Stimulated activated memory B cell treated with anti-CD40 and anti-IgM and Interleukin-4, amounts not matched to agents 10 μg/mL and 1 μg/mL and 100 μg/mL, for 72 hours (primary cell): ENCODE data around the gene RPL36A.

Experiments used
- ATAC-seq: fragments of 150-1000 bp; cut with Tn5 transposase; 2 replicates; pipeline ENCODE4 v1.10.0; 2021
- H3K27ac Mint-ChIP-seq: one replicate; pipeline ENCODE4 v1.8.0; 2022; ENCODE audit warnings: mild to moderate bottlenecking, mixed read lengths
- H3K27me3 Mint-ChIP-seq: one replicate; pipeline ENCODE4 v1.8.0; 2022; ENCODE audit warnings: mixed read lengths
- H3K36me3 Mint-ChIP-seq: one replicate; pipeline ENCODE4 v1.8.0; 2022; ENCODE audit warnings: mixed read lengths
- H3K4me1 Mint-ChIP-seq: one replicate; pipeline ENCODE4 v1.8.0; 2022; ENCODE audit warnings: mixed read lengths
- H3K4me3 Mint-ChIP-seq: one replicate; pipeline ENCODE4 v1.8.0; 2022; ENCODE audit warnings: mild to moderate bottlenecking, moderate library complexity, mixed read lengths
- H3K9me3 Mint-ChIP-seq: one replicate; pipeline ENCODE4 v1.8.0; 2022; ENCODE audit warnings: mixed read lengths

RPL36A gene

GRCh38 chrX:101408532-101408841 lies 17.7 kb downstream of the RPL36A start:
- peak overlapping the region; percentile 94 for H3K27ac Mint-ChIP-seq
- H3K4me3 Mint-ChIP-seq: peak overlapping the region; percentile 95
- peaks cover 34% of the 10 kb centered on the region for H3K4me1 Mint-ChIP-seq
- no peak for ATAC-seq
- no peaks in the 10 kb centered on the region for H3K27me3 Mint-ChIP-seq
- no peaks in the 10 kb centered on the region for H3K9me3 Mint-ChIP-seq
- H3K36me3 Mint-ChIP-seq: peaks cover 16% of the 10 kb centered on the region

DNA sequence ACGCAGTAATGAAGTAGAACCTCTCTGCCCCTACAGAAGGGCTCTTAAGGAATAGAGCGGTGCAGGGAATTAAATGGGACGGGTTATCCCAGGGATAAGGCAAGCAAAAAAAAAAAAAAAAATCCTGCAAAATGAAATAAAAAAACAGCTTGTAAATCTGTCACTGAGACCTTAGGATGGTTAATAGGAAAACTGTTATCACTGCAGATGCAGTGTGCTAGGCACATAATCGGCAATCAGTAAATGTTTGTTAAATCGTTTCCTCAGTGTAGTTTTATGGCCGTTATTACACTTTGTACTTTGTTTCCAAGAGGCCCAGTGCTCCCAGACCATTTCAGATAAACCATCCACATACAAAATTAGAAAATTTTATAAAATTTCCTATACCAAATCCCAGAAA lies 18.2 kb downstream of the RPL36A start:
- Mint-ChIP-seq H3K36me3 (peaks cover 16% of the 10 kb centered on the region), H3K4me1 (peaks cover 34% of the 10 kb centered on the region), H3K27ac (peak overlapping the region; percentile 94), H3K4me3 (peak overlapping the region; percentile 95), H3K27me3 (no peaks in the 10 kb centered on the region), H3K9me3 (no peaks in the 10 kb centered on the region)
- ATAC-seq: no peak

DNA sequence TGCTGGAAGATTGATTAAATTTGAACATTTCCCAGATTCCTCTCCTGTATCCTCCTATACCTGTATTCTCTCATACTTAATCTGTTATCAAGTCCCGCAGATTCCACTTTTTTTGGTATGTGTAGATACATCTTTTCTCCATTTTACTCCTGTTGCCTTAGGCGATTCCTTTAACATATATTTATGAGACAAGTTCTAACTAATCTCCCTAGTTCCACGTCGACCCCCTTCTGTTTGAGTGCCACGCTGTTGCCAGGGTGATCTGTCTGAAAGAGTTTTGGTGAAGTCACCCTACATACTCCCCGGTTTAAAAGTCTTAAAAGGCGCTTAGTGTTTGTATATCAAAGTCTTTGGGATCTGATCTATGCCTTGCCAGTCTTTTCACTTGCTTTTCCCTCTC lies 19.6 kb downstream of the RPL36A start:
- ATAC-seq: no peak
- no peaks in the 10 kb centered on the region for H3K9me3 Mint-ChIP-seq
- H3K27me3 Mint-ChIP-seq: no peaks in the 10 kb centered on the region
- peak overlapping the region; percentile 44 for H3K4me3 Mint-ChIP-seq
- H3K4me1 Mint-ChIP-seq: peaks cover 42% of the 10 kb centered on the region
- peak overlapping the region; percentile 67 for H3K27ac Mint-ChIP-seq
- H3K36me3 Mint-ChIP-seq: peaks cover 16% of the 10 kb centered on the region

GRCh38 chrX:101411984-101412383 lies 21.2 kb downstream of the RPL36A start:
- Mint-ChIP-seq H3K27ac (peak overlapping the region; percentile 83), H3K36me3 (peaks cover 16% of the 10 kb centered on the region), H3K27me3 (no peaks in the 10 kb centered on the region), H3K4me1 (peaks cover 42% of the 10 kb centered on the region), H3K9me3 (no peaks in the 10 kb centered on the region), H3K4me3 (peak overlapping the region; percentile 34)
- ATAC-seq: no peak

- peaks cover 51% of the 10 kb centered on the region for H3K4me1 Mint-ChIP-seq
- H3K4me3 Mint-ChIP-seq: peak overlapping the region; percentile 41
These were observed 24.7 kb downstream of the RPL36A start for GRCh38 chrX:101415180-101416145.

DNA sequence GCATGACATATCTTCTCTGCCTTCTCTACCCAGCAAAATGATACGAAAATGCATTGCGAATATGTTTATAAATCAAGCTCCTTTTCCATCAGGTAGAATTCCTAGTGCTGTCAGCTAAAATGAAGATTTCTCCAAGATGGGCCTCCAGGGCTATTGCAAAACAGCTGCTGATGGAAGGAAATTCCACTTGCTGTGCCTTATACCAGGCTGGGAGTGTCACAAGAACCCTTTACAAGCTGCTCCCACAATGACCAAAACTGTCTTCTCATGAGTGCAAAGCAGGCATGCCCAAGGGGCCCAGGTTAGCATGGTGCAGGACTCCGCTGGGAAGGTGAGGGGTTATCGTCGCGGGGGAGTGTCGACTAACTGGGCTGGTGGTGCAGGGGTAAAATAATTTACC lies 25.9 kb downstream of the RPL36A start:
- Mint-ChIP-seq H3K4me1 (peaks cover 46% of the 10 kb centered on the region), H3K36me3 (peaks cover 26% of the 10 kb centered on the region), H3K9me3 (no peaks in the 10 kb centered on the region), H3K27me3 (no peaks in the 10 kb centered on the region), H3K4me3 (no peak overlapping the region), H3K27ac (no peak overlapping the region)
- ATAC-seq: no peak

More at GRCh38 chrX:101415180-101416145, 24.7 kb downstream of the RPL36A start:
- peak; percentile 73 for ATAC-seq
- peaks cover 19% of the 10 kb centered on the region for H3K36me3 Mint-ChIP-seq
- no peaks in the 10 kb centered on the region for H3K9me3 Mint-ChIP-seq
- H3K27ac Mint-ChIP-seq: peak overlapping the region; percentile 82
- H3K27me3 Mint-ChIP-seq: no peaks in the 10 kb centered on the region

- no peak for ATAC-seq
- Mint-ChIP-seq H3K4me3 (peak overlapping the region; percentile 99), H3K27ac (peak overlapping the region; percentile 100), H3K27me3 (no peaks in the 10 kb centered on the region), H3K36me3 (peaks cover 21% of the 10 kb centered on the region), H3K9me3 (no peaks in the 10 kb centered on the region), H3K4me1 (peaks cover 41% of the 10 kb centered on the region)
These were observed 26.4 kb downstream of the RPL36A start for GRCh38 chrX:101417190-101417589.

- H3K4me3 Mint-ChIP-seq: peak overlapping the region; percentile 99
- ATAC-seq: peak; percentile 74
- peak overlapping the region; percentile 100 for H3K27ac Mint-ChIP-seq
- H3K9me3 Mint-ChIP-seq: no peaks in the 10 kb centered on the region
- H3K36me3 Mint-ChIP-seq: peaks cover 11% of the 10 kb centered on the region
- peaks cover 31% of the 10 kb centered on the region for H3K4me1 Mint-ChIP-seq
- H3K27me3 Mint-ChIP-seq: no peaks in the 10 kb centered on the region
These were observed 27.4 kb downstream of the RPL36A start for GRCh38 chrX:101417981-101418841.

- peak overlapping the region; percentile 100 for H3K27ac Mint-ChIP-seq
- ATAC-seq: no peak
- H3K27me3 Mint-ChIP-seq: no peaks in the 10 kb centered on the region
- H3K36me3 Mint-ChIP-seq: peaks cover 11% of the 10 kb centered on the region
- peaks cover 28% of the 10 kb centered on the region for H3K4me1 Mint-ChIP-seq
- H3K4me3 Mint-ChIP-seq: peak overlapping the region; percentile 45
- no peaks in the 10 kb centered on the region for H3K9me3 Mint-ChIP-seq
These were observed 28.7 kb downstream of the RPL36A start for GRCh38 chrX:101419489-101419888.

DNA sequence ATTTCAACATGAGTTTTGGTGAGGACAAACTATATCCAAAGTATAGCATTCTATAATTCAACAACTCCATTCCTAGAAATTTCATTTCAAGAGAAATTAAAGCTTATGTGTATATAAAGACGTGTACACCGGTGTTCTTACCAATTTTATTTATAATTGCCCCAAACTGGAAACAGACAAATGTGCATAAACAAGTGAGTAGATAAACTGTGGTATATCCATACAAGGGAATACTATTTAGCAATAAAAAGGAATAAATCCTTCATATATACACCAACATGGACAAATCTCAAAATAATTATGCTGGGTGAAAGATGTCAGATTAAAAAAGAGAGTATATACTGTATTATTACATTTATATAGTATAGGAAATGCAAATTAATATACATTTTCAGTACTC lies 37.1 kb downstream of the RPL36A start:
- H3K27me3 Mint-ChIP-seq: no peaks in the 10 kb centered on the region
- no peaks in the 10 kb centered on the region for H3K9me3 Mint-ChIP-seq
- no peak overlapping the region for H3K4me3 Mint-ChIP-seq
- H3K36me3 Mint-ChIP-seq: peaks cover 40% of the 10 kb centered on the region
- H3K27ac Mint-ChIP-seq: no peak overlapping the region
- no peaks in the 10 kb centered on the region for H3K4me1 Mint-ChIP-seq
- no peak for ATAC-seq

GRCh38 chrX:101429934-101430333 lies 39.1 kb downstream of the RPL36A start:
- Mint-ChIP-seq H3K27me3 (no peaks in the 10 kb centered on the region), H3K4me1 (no peaks in the 10 kb centered on the region), H3K9me3 (no peaks in the 10 kb centered on the region), H3K27ac (peak overlapping the region; percentile 54), H3K36me3 (peaks cover 36% of the 10 kb centered on the region), H3K4me3 (no peak overlapping the region)
- no peak for ATAC-seq

GRCh38 chrX:101430457-101431078 lies 39.8 kb downstream of the RPL36A start:
- peak; percentile 59 for ATAC-seq
- no peak overlapping the region for H3K4me3 Mint-ChIP-seq
- H3K27ac Mint-ChIP-seq: peak overlapping the region; percentile 54
- H3K4me1 Mint-ChIP-seq: no peaks in the 10 kb centered on the region
- H3K9me3 Mint-ChIP-seq: no peaks in the 10 kb centered on the region
- H3K36me3 Mint-ChIP-seq: peaks cover 31% of the 10 kb centered on the region
- H3K27me3 Mint-ChIP-seq: no peaks in the 10 kb centered on the region

GRCh38 chrX:101442085-101442484 lies 51.3 kb downstream of the RPL36A start:
- no peaks in the 10 kb centered on the region for H3K9me3 Mint-ChIP-seq
- no peak for ATAC-seq
- peaks cover 48% of the 10 kb centered on the region for H3K36me3 Mint-ChIP-seq
- no peak overlapping the region for H3K4me3 Mint-ChIP-seq
- H3K27me3 Mint-ChIP-seq: no peaks in the 10 kb centered on the region
- no peak overlapping the region for H3K27ac Mint-ChIP-seq
- H3K4me1 Mint-ChIP-seq: no peaks in the 10 kb centered on the region
